Naive thymus-derived CD4-positive, alpha-beta T cell (primary cell): ENCODE measurements around the gene NIT1. TPM values are rescaled to one million over a fixed set of nuclear protein-coding genes. Genes with fewer than 3 reads are reported as not detected.

Experiments
- ATAC-seq: fragments of 150-1000 bp; cut with Tn5 transposase; 2 replicates; pipeline ENCODE4 v1.10.0; 2021; ENCODE audit warnings: mild to moderate bottlenecking, moderate library complexity
- CTCF ChIA-PET: fragments of 350-600 bp; sonication (Branson Sonifier 250); formaldehyde crosslinking; loops from one replicate; lab custom pipeline; 2021; ENCODE audit warnings: antibody characterized with exemption; lab: Charles Lee
- POLR2A ChIA-PET: fragments of 350-600 bp; sonication (Branson Sonifier 250); formaldehyde crosslinking; loops from one replicate; lab custom pipeline; 2021; ENCODE audit warnings: antibody characterized with exemption, inconsistent platforms; lab: Charles Lee
- DNase-seq, 9 donors: peaks; one replicate each; pipeline versions ENCODE4 v3.0.0 to v3.0.0-alpha.2; 2020 to 2022; ENCODE audit warnings: mixed read lengths in 1 of 9
- H3K27ac ChIP-seq: one replicate; pipeline ENCODE4 v1.7.0; 2013; ENCODE audit warnings: mild to moderate bottlenecking, low read depth, low read length, moderate library complexity
- H3K27me3 ChIP-seq, 2 donors: one replicate each; pipeline ENCODE4 v1.7.0; 2013; ENCODE audit warnings: low read length in 2 of 2, mild to moderate bottlenecking in 2 of 2, moderate library complexity in 2 of 2; ENCODE audit not compliant: control insufficient read depth in 2 of 2, insufficient read depth in 2 of 2
- H3K36me3 ChIP-seq, 3 experiments: 1 replicate in 2 of 3; 2 replicates in 1 of 3; pipeline ENCODE4 v1.7.0; 2013; ENCODE audit warnings: low read length in 3 of 3, mild to moderate bottlenecking in 3 of 3, moderate library complexity in 1 of 3; ENCODE audit not compliant: insufficient read depth in 3 of 3, control insufficient read depth in 2 of 3
- H3K4me1 ChIP-seq, 2 donors: one replicate each; pipeline ENCODE4 v1.7.0; 2013; ENCODE audit warnings: low read length in 2 of 2, mild to moderate bottlenecking in 2 of 2, moderate library complexity in 1 of 2; ENCODE audit not compliant: control insufficient read depth in 2 of 2, insufficient read depth in 2 of 2
- H3K4me3 ChIP-seq: 2 replicates; pipeline ENCODE4 v1.7.0; 2013; ENCODE audit warnings: mild to moderate bottlenecking, low read length
- H3K9me3 ChIP-seq, 3 experiments: 1 replicate in 2 of 3; 2 replicates in 1 of 3; pipeline ENCODE4 v1.7.0; 2013; ENCODE audit warnings: low read length in 3 of 3; ENCODE audit not compliant: control insufficient read depth in 2 of 3
- H3K27ac Mint-ChIP-seq, 9 donors: one replicate each; pipeline ENCODE4 v1.8.0; 2020 to 2022; ENCODE audit warnings: mixed read lengths in 9 of 9, mild to moderate bottlenecking in 8 of 9, moderate library complexity in 5 of 9, inconsistent platforms in 2 of 9
- H3K27me3 Mint-ChIP-seq, 5 donors: one replicate each; pipeline ENCODE4 v1.8.0; 2021 to 2022; ENCODE audit warnings: mixed read lengths in 5 of 5, mild to moderate bottlenecking in 1 of 5
- H3K36me3 Mint-ChIP-seq, 5 donors: one replicate each; pipeline ENCODE4 v1.8.0; 2020 to 2022; ENCODE audit warnings: mixed read lengths in 5 of 5, mild to moderate bottlenecking in 3 of 5, inconsistent platforms in 1 of 5
- H3K4me1 Mint-ChIP-seq, 7 donors: one replicate each; pipeline ENCODE4 v1.8.0; 2020 to 2022; ENCODE audit warnings: mixed read lengths in 7 of 7, mild to moderate bottlenecking in 3 of 7, inconsistent platforms in 1 of 7
- H3K4me3 Mint-ChIP-seq, 10 donors: one replicate each; pipeline ENCODE4 v1.8.0; 2020 to 2022; ENCODE audit warnings: mild to moderate bottlenecking in 10 of 10, mixed read lengths in 10 of 10, moderate library complexity in 6 of 10, inconsistent platforms in 2 of 10
- H3K9me3 Mint-ChIP-seq, 11 donors: one replicate each; pipeline ENCODE4 v1.8.0; 2020 to 2022; ENCODE audit warnings: mixed read lengths in 11 of 11, mild to moderate bottlenecking in 4 of 11, inconsistent platforms in 1 of 11, moderate library complexity in 1 of 11
- intact Hi-C, 2 donors: fragments of 100-400 bp; cut with micrococcal nuclease; formaldehyde crosslinking; loops; one replicate each; pipeline ENCODE4 v1.15.1; 2023
- polyA plus RNA-seq, 2 donors: library from polyadenylated mRNA; unstranded; fragments of 300-500 nt; fragmentation: Illumina TruSeq; gene quantifications; one replicate each; pipeline ENCODE4 v1.2.3, GENCODE V29; 2021
- total RNA-seq, 6 experiments: library from RNA in 5 of 6; stranded (reverse) in 5 of 6; gene quantifications; 1 replicate in 5 of 6; 2 replicates in 1 of 6; pipeline ENCODE4 v1.2.3 and lab custom pipeline; 2021 to 2026

NIT1 gene
- total and polyA plus RNA-seq, 7 experiments from 2014 or later, result 14.1 to 49.6 (median 34.1) TPM

DNA sequence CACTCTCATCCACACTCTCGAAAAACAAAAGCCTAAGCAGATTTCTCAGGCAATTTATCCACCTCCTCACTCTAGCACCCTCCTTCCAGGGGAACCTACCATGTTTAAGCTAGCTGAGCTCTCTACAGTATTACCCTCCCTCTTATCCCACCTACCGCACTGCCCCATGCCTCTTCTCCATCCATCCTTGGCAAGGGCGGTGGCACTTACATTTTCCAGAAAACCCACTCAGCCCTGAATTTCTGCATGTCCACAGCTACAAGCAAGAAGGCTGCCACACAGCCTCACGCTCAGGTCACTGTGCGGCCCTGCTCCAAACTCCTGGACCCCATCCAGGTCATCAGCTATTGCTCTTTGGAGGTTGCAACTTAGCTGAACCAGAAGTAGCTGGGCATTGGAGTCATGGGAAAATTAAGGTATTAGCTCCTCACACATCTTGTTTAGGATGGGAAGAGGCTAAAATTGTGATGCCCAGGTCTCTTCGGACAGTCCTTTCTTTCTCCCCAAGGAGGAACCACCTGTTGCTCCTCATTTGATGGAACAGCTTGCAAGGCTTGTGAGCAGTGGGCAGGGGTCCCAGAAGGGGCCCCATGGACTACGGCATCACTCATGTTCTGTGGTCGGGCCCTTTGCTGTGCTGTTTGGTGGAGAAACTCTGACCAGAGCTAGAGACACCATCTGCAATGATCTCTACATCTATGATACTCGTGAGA lies 18.7 kb upstream of the NIT1 start:
- Histone ChIP-seq H3K4me1 (peaks cover 9 to 11% of the 10 kb centered on the region in 2 donors), H3K36me3 (peaks cover 0 to 25% (median 7%) of the 10 kb centered on the region in 3 experiments), H3K27me3 (no peaks in the 10 kb centered on the region), H3K4me3 (no peak overlapping the region), H3K9me3 (no peaks in the 10 kb centered on the region), H3K27ac (no peak overlapping the region)
- Mint-ChIP-seq H3K4me1 (peaks cover 19 to 43% (median 26%) of the 10 kb centered on the region in 7 donors), H3K4me3 (peak overlapping the region; percentile 58 to 81 (median 70)), H3K27ac (peak overlapping the region; percentile 1 to 85 (median 69)), H3K36me3 (peaks cover 0 to 13% (median 5%) of the 10 kb centered on the region in 5 donors), H3K27me3 (peaks cover 0 to 12% (median 0%) of the 10 kb centered on the region in 5 donors), H3K9me3 (peaks cover 0 to 10% (median 0%) of the 10 kb centered on the region in 11 donors)
- intact Hi-C loops, result loop anchor here in 1 of 2 donors (2.0 kb wide), 2 partner anchors 20 to 262 kb away; partner anchors contain the start of genes NIT1 and PFDN2
- CTCF ChIA-PET, result interaction anchor here (0.6 to 7.4 kb wide), 9 partner anchors 13 to 173 kb away, joined by 3 to 123 read pairs (median 6); partner anchors contain the start of genes ARHGAP30, TSTD1 and USF1
- DNase-seq (no peak), ATAC-seq (no peak)
- POLR2A ChIA-PET, result interaction anchor here (0.5 to 7.4 kb wide), 6 partner anchors 14 to 432 kb away, joined by 3 to 106 read pairs (median 6); partner anchors contain the start of genes ARHGAP30, TSTD1 and USF1

DNA sequence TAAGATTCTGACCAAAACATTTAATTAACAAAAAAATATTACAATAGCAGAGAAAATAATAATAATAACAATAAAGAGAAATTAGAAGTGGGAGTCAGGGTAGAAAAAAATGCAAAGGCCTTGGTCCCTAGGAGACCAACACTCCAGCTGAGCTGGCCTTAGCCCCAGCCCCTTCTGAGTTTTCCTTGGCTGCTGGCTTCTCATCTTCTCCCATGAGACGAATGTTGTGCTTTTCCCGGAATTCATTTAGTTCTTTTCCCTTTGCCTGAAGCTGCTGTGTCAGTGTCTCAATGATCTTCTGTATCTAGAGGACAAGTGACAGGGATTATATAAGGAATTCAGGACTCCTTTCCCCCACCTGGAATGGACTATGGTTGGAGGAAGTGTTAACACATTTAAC lies 17.3 kb upstream of the NIT1 start:
- intact Hi-C loops, result no loop called here
- Histone ChIP-seq H3K27ac (no peak overlapping the region), H3K36me3 (peaks cover 0 to 25% (median 7%) of the 10 kb centered on the region in 3 experiments), H3K4me1 (peaks cover 9 to 11% of the 10 kb centered on the region in 2 donors), H3K9me3 (no peaks in the 10 kb centered on the region), H3K27me3 (no peaks in the 10 kb centered on the region), H3K4me3 (no peak overlapping the region)
- Mint-ChIP-seq H3K27ac (no peak overlapping the region), H3K4me3 (no peak overlapping the region), H3K4me1 (peaks cover 21 to 40% (median 31%) of the 10 kb centered on the region in 7 donors), H3K36me3 (peaks cover 0 to 13% (median 5%) of the 10 kb centered on the region in 5 donors), H3K9me3 (peaks cover 0 to 10% (median 0%) of the 10 kb centered on the region in 11 donors), H3K27me3 (peaks cover 0 to 5% (median 0%) of the 10 kb centered on the region in 5 donors)
- DNase-seq (no peak), ATAC-seq (no peak)
- POLR2A ChIA-PET, result interaction anchor here (0.7 to 7.4 kb wide), 4 partner anchors 11 to 58 kb away, joined by 3 to 106 read pairs (median 37); partner anchors contain the start of genes ARHGAP30, TSTD1 and USF1
- CTCF ChIA-PET, result interaction anchor here (0.8 to 7.4 kb wide), 5 partner anchors 30 to 104 kb away, joined by 3 to 123 read pairs (median 74); partner anchors contain the start of genes ARHGAP30 and TSTD1

DNA sequence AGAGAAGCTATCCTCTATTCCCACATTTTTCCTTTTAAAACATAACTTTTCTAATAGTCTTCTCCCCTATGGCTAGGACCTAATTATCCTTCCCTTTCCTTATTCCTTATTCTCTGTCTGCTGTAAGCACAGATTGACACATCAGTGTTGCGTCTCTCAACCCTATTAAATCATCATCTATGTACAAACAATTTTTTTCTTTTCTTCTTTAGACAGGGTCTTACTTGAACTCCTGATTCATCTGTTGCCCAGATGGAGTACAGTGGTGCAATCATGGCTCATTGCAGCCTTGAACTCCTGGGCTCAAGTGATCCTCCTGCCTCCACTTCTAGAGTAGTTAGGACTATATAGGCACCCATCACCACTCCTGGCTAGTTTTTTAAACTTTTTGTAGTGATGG lies 11.5 kb upstream of the NIT1 start:
- H3K4me1 ChIP-seq, result no peaks in the 10 kb centered on the region
- Mint-ChIP-seq H3K36me3 (peaks cover 0 to 24% (median 5%) of the 10 kb centered on the region in 5 donors), H3K4me3 (no peak overlapping the region), H3K27me3 (no peaks in the 10 kb centered on the region), H3K9me3 (peaks cover 0 to 2% (median 0%) of the 10 kb centered on the region in 11 donors), H3K27ac (peak overlapping the region in 3 of 9 donors; percentile 8 to 43 (median 23)), H3K4me1 (peaks cover 21 to 34% (median 25%) of the 10 kb centered on the region in 7 donors)
- no peaks in the 10 kb centered on the region for H3K9me3 ChIP-seq
- H3K27me3 ChIP-seq, result no peaks in the 10 kb centered on the region
- POLR2A ChIA-PET, result interaction anchor here (0.6 to 1.0 kb wide), 2 partner anchors 61 to 236 kb away, joined by 3 to 5 read pairs; partner anchors contain the start of gene USF1
- intact Hi-C loops, result no loop called here
- peaks cover 0 to 14% (median 4%) of the 10 kb centered on the region in 3 experiments for H3K36me3 ChIP-seq
- DNase-seq (no peak), ATAC-seq (no peak)
- H3K27ac ChIP-seq, result no peak overlapping the region
- CTCF ChIA-PET, result interaction anchor here (0.7 to 1.1 kb wide), 2 partner anchors 9 to 150 kb away, joined by 3 read pairs; no protein-coding TSS in a partner anchor
- no peak overlapping the region for H3K4me3 ChIP-seq

DNA sequence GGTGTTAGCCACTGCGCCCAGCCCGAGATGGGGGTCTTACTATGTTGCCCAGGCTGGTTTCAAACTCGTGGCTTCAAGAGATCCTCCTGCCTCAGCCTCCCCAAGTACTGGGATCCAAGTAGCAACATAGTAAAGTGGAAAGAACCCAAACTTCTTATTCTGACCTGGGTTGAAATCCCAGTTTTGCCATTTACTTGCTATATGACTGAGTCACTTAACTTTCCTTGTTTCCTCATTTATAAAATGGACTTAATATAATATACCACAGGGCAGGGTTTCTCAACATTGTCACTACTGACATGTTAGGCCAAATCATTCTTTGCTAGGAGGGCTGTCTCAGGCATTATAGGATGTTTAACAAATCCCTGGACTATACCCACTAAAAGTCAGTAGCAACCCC lies 6.8 kb upstream of the NIT1 start:
- Histone ChIP-seq H3K27ac (no peak overlapping the region), H3K4me1 (peaks cover 4 to 8% of the 10 kb centered on the region in 2 donors), H3K27me3 (no peaks in the 10 kb centered on the region), H3K9me3 (no peaks in the 10 kb centered on the region), H3K4me3 (no peak overlapping the region), H3K36me3 (peaks cover 0 to 6% (median 0%) of the 10 kb centered on the region in 3 experiments)
- Mint-ChIP-seq H3K4me3 (no peak overlapping the region), H3K36me3 (peaks cover 0 to 24% (median 5%) of the 10 kb centered on the region in 5 donors), H3K27me3 (no peaks in the 10 kb centered on the region), H3K9me3 (peaks cover 0 to 2% (median 0%) of the 10 kb centered on the region in 11 donors), H3K4me1 (peaks cover 40 to 66% (median 55%) of the 10 kb centered on the region in 7 donors), H3K27ac (peak overlapping the region in 4 of 9 donors; percentile 4 to 32 (median 18))
- ChIA-PET CTCF (interaction anchor here (1.4 kb wide), 1 partner anchor 14 kb away, joined by 4 read pairs; no protein-coding TSS in a partner anchor), POLR2A (interaction anchor here (0.9 to 1.4 kb wide), 3 partner anchors 20 to 42 kb away, joined by 3 to 4 read pairs (median 3); partner anchors contain the start of genes ARHGAP30 and DEDD)
- intact Hi-C loops, result no loop called here
- ATAC-seq, result no peak
- no peak for DNase-seq

DNA sequence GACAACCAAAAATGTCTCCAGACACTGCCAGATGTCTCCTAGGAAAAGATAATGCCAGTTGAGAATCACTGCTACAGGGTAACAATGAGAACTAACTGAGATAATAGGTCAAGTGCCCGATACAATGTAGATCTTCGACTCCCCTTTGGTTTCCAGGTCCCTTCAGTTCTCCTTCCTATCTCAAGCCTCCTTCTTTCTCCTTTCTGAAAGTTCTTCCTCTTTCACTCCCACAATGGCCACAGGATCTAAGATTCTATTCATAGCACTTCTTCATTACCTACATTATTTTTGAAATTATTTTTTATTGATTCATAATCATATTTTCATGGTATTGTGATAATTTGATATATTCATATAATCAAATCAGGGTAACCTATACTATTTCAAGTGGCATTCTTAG lies 6.4 kb upstream of the NIT1 start:
- no peaks in the 10 kb centered on the region for H3K9me3 ChIP-seq
- no peak for DNase-seq
- no peak overlapping the region for H3K4me3 ChIP-seq
- Mint-ChIP-seq H3K36me3 (peaks cover 0 to 20% (median 5%) of the 10 kb centered on the region in 5 donors), H3K4me3 (peak overlapping the region in 1 of 10 donors; percentile 18), H3K27me3 (no peaks in the 10 kb centered on the region), H3K27ac (peak overlapping the region in 4 of 9 donors; percentile 4 to 59 (median 22)), H3K9me3 (no peaks in the 10 kb centered on the region), H3K4me1 (peaks cover 40 to 66% (median 55%) of the 10 kb centered on the region in 7 donors)
- H3K4me1 ChIP-seq, result peaks cover 8 to 12% of the 10 kb centered on the region in 2 donors
- ChIA-PET CTCF (interaction anchor here (0.6 to 1.4 kb wide), 2 partner anchors 8 to 14 kb away, joined by 4 read pairs; no protein-coding TSS in a partner anchor), POLR2A (interaction anchor here (0.7 to 1.4 kb wide), 7 partner anchors 17 to 80 kb away, joined by 3 to 5 read pairs (median 4); partner anchors contain the start of genes ARHGAP30, DEDD and USF1)
- ATAC-seq, result no peak
- H3K27me3 ChIP-seq, result no peaks in the 10 kb centered on the region
- intact Hi-C loops, result no loop called here
- H3K27ac ChIP-seq, result no peak overlapping the region
- peaks cover 0 to 6% (median 0%) of the 10 kb centered on the region in 3 experiments for H3K36me3 ChIP-seq

DNA sequence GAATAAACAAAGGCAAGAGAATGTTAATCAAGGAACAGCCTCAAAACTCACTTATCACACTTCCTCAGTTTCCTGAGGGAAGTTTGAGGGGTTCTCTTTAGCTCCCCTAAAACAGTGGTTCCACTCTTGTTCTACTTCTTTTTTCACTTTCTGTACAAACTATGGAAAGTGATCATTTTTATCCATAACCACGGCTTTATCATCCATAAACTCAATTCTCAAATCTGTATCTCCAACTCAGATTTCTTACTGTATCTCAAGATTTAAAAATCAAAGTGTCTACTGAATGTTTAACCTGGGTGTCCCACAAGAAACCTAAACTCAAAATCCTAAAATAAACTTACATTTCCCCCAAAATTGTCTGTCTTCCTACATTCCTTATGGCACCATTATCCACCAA lies 4.0 kb upstream of the NIT1 start:
- ATAC-seq (no peak), DNase-seq (no peak)
- CTCF ChIA-PET, result no interaction called here
- H3K4me3 ChIP-seq, result no peak overlapping the region
- H3K4me1 ChIP-seq, result peaks cover 24 to 28% of the 10 kb centered on the region in 2 donors
- POLR2A ChIA-PET, result interaction anchor here (1.2 kb wide), 1 partner anchor 17 kb away, joined by 3 read pairs; no protein-coding TSS in a partner anchor
- H3K9me3 Mint-ChIP-seq, result no peaks in the 10 kb centered on the region
- peak overlapping the region in 3 of 9 donors; percentile 23 to 40 (median 35) for H3K27ac Mint-ChIP-seq
- no peaks in the 10 kb centered on the region for H3K9me3 ChIP-seq
- H3K36me3 ChIP-seq, result peaks cover 0 to 14% (median 0%) of the 10 kb centered on the region in 3 experiments
- no peaks in the 10 kb centered on the region for H3K27me3 ChIP-seq
- intact Hi-C loops, result no loop called here
- peaks cover 45 to 84% (median 68%) of the 10 kb centered on the region in 7 donors for H3K4me1 Mint-ChIP-seq
- no peaks in the 10 kb centered on the region for H3K27me3 Mint-ChIP-seq
- H3K36me3 Mint-ChIP-seq, result peaks cover 0 to 15% (median 1%) of the 10 kb centered on the region in 5 donors
- peak overlapping the region in 3 of 10 donors; percentile 2 to 13 (median 11) for H3K4me3 Mint-ChIP-seq
- no peak overlapping the region for H3K27ac ChIP-seq
